Breast epithelium (tissue), 4 donors: ENCODE measurements around the gene TMEM144. TPM values are rescaled to one million over a fixed set of nuclear protein-coding genes. Genes with fewer than 3 reads are reported as not detected.

Source experiments
- DNase-seq, 2 donors: peaks; one replicate each; pipeline ENCODE4 v3.0.0-alpha.2; 2019; ENCODE audit warnings: low spot score in 2 of 2
- H3K27ac ChIP-seq, 2 donors: fragments of 200-600 bp; sonication (generic) in 1 of 2; one replicate each; pipeline ENCODE4 v1.5.1; 2016 to 2019; ENCODE audit warnings: mild to moderate bottlenecking in 1 of 2
- H3K27me3 ChIP-seq, 2 donors: fragments of 200-600 bp; sonication (generic) in 1 of 2; one replicate each; pipeline versions ENCODE4 v1.5.1 to v1.6.0; 2017 to 2019; ENCODE audit warnings: control low read depth in 1 of 2, mild to moderate bottlenecking in 1 of 2
- H3K36me3 ChIP-seq: fragments of 200-600 bp; one replicate; pipeline ENCODE4 v1.5.1; 2019
- H3K4me1 ChIP-seq, 2 donors: fragments of 200-600 bp; sonication (generic); one replicate each; pipeline ENCODE4 v1.5.1; 2016 to 2019; ENCODE audit warnings: control low read depth in 1 of 2
- H3K4me3 ChIP-seq, 3 donors: fragments of 200-600 bp; sonication (generic); 1 replicate in 2 of 3; 2 replicates in 1 of 3; pipeline ENCODE4 v1.5.1; 2016 to 2019; ENCODE audit warnings: mild to moderate bottlenecking in 3 of 3, moderate library complexity in 2 of 3
- H3K9me3 ChIP-seq, 2 donors: fragments of 200-600 bp; sonication (generic) in 1 of 2; one replicate each; pipeline ENCODE4 v1.5.1; 2016 to 2019; ENCODE audit warnings: control low read depth in 1 of 2
- CTCF ChIP-seq, 3 donors: fragments of 450-650 bp; IDR thresholded peaks; one replicate each; pipeline ENCODE4 v1.5.1; 2016 to 2017; ENCODE audit warnings: antibody characterized with exemption in 3 of 3, mild to moderate bottlenecking in 3 of 3, moderate library complexity in 3 of 3
- POLR2A ChIP-seq: fragments of 450-650 bp; IDR thresholded peaks from one replicate; pipeline ENCODE4 v1.6.1; 2016; ENCODE audit warnings: antibody characterized with exemption, mild to moderate bottlenecking, moderate library complexity
- POLR2AphosphoS5 ChIP-seq, 3 donors: sonication (generic); formaldehyde crosslinking; IDR thresholded peaks; one replicate each; pipeline ENCODE4 v1.6.1; 2017; ENCODE audit warnings: antibody characterized with exemption in 3 of 3
- intact Hi-C: fragments of 100-400 bp; cut with DNase I; formaldehyde crosslinking; loops from one replicate; pipeline ENCODE4 v1.15.1; 2023; ENCODE audit warnings: low total_unique reads
- total RNA-seq, 3 donors: library from RNA; depleted of rRNA; stranded (reverse); fragments of >200 nt; gene quantifications; one replicate each; pipeline ENCODE4 v1.1.0, GENCODE V29; 2016

The TMEM144 gene
- total RNA-seq, 3 donors from 2014 or later, result 14.7 to 50.1 (median 44.2) TPM

DNA sequence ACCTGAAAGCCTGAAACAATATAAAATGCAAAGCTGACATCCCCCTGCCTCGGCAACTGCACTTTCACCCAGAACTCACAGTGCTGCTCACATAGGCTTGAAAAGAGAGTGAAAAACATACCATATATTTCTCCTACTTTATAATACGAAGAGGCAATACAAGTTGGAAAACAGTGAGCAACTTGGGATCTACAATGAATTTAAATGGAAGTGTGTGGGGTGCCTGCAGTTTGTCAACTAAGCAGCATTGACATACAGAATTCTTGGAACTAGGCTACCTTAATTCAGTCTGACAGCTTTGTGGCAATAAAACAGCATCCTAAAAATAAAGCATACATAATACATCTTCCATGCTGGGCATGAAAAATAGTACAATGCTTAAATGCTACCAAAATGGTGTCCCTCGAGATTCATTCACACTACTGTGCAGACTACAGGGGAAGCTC lies 45.5 kb upstream of the TMEM144 start:
- Histone ChIP-seq H3K4me1 (peaks cover 3 to 5% of the 10 kb centered on the region in 2 donors), H3K9me3 (no peaks in the 10 kb centered on the region), H3K27me3 (no peaks in the 10 kb centered on the region), H3K36me3 (no peaks in the 10 kb centered on the region), H3K27ac (peak overlapping the region; percentile 16 to 73), H3K4me3 (peak overlapping the region in 2 of 3 donors; percentile 64 to 81)
- no peak for DNase-seq
- intact Hi-C loops, result loop anchor here (10.0 kb wide), 1 partner anchor 1370 kb away; no protein-coding TSS in a partner anchor
- TF ChIP-seq POLR2A, result no peak
- no peak for TF ChIP-seq CTCF (IDR thresholded peaks at IDR 0.05)
- no peak for TF ChIP-seq POLR2AphosphoS5 (IDR thresholded peaks at IDR 0.05)

DNA sequence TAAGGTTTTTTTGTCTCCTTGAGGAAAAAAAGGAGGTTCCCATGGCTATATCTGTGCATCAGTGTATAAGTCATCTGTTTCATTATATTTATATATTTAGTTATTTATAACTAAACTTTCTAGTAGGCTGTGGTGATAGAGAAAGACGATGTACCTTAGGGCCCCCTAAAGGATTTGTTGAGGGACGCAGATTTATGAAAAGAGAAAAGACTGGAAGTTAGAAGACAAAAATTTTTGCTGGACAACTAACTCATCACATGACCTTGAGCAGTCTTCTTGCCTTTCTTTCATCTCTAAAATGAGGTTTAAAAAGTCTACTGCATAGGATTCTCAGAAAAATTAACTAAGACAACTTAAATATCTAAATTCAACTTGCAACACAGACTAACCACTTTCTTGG lies 43.6 kb upstream of the TMEM144 start:
- Histone ChIP-seq H3K4me3 (peak overlapping the region in 2 of 3 donors; percentile 64 to 81), H3K27me3 (no peaks in the 10 kb centered on the region), H3K36me3 (no peaks in the 10 kb centered on the region), H3K4me1 (peaks cover 0 to 5% of the 10 kb centered on the region in 2 donors), H3K9me3 (no peaks in the 10 kb centered on the region), H3K27ac (peak overlapping the region; percentile 88 to 94)
- no peak for DNase-seq
- intact Hi-C loops, result loop anchor here (10.0 kb wide), 1 partner anchor 1372 kb away; no protein-coding TSS in a partner anchor
- TF ChIP-seq POLR2A (no peak), CTCF (IDR thresholded peaks at IDR 0.05) (no peak), POLR2AphosphoS5 (IDR thresholded peaks at IDR 0.05) (no peak)

GRCh38 chr4:158168606-158169005 lies 41.7 kb upstream of the TMEM144 start:
- intact Hi-C loops, result loop anchor here (10.0 kb wide), 1 partner anchor 1374 kb away; no protein-coding TSS in a partner anchor
- H3K9me3 ChIP-seq, result no peaks in the 10 kb centered on the region
- peak overlapping the region; percentile 88 to 94 for H3K27ac ChIP-seq
- H3K4me3 ChIP-seq, result peak overlapping the region; percentile 51 to 81 (median 64)
- DNase-seq, result no peak
- no peak for TF ChIP-seq POLR2AphosphoS5 (IDR thresholded peaks at IDR 0.05)
- no peak for TF ChIP-seq POLR2A
- no peak for TF ChIP-seq CTCF (IDR thresholded peaks at IDR 0.05)
- H3K36me3 ChIP-seq, result no peaks in the 10 kb centered on the region
- no peaks in the 10 kb centered on the region for H3K27me3 ChIP-seq
- peaks cover 0 to 5% of the 10 kb centered on the region in 2 donors for H3K4me1 ChIP-seq

GRCh38 chr4:158169506-158169905 lies 40.8 kb upstream of the TMEM144 start:
- intact Hi-C loops, result loop anchor here (10.0 kb wide), 1 partner anchor 1375 kb away; no protein-coding TSS in a partner anchor
- DNase-seq, result no peak
- peak overlapping the region; percentile 88 to 94 for H3K27ac ChIP-seq
- H3K9me3 ChIP-seq, result no peaks in the 10 kb centered on the region
- H3K27me3 ChIP-seq, result no peaks in the 10 kb centered on the region
- no peaks in the 10 kb centered on the region for H3K36me3 ChIP-seq
- TF ChIP-seq POLR2AphosphoS5 (IDR thresholded peaks at IDR 0.05) (no peak), POLR2A (no peak), CTCF (IDR thresholded peaks at IDR 0.05) (no peak)
- H3K4me3 ChIP-seq, result peak overlapping the region; percentile 51 to 81 (median 64)
- peaks cover 0 to 5% of the 10 kb centered on the region in 2 donors for H3K4me1 ChIP-seq

DNA sequence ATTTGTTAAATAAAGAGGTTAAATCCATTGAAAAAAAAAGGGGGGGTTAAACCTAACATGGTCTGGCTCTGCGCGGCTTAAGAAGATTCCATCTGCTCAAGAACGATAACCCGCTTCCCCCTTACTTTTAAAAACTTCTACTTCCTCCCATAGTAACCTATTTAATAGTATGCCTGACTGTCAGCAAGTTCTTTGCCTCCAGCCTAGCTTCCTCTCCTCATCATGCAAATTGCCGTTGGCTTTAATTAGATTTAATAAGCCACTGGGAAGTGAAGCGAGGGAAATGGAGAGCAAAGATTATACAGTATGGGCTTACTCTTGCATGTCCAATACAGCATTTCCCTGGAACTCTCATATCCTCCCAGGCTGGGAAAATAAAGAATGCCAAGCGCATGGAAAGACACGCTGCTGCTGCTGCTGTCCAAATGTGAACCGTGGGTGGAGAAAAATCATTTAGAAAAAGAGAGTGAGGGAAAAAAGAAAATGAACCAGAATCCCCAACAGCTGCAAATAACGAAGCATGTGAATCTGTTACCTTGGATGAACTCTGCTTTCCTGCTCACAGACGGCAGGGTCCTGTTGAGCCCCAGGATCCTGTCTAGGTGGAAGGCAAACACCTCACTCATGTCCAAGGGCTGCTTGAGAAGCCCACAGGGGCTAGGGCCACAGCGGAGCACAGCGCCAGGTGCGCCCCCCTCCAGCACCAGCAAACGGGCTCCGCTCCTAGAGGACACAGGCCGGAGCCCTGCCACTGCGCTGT lies 40.2 kb upstream of the TMEM144 start:
- Histone ChIP-seq H3K27me3 (no peaks in the 10 kb centered on the region), H3K4me3 (peak overlapping the region; percentile 51 to 81 (median 64)), H3K27ac (peak overlapping the region; percentile 88 to 94), H3K9me3 (no peaks in the 10 kb centered on the region), H3K36me3 (no peaks in the 10 kb centered on the region), H3K4me1 (peaks cover 0 to 5% of the 10 kb centered on the region in 2 donors)
- TF ChIP-seq POLR2AphosphoS5 (IDR thresholded peaks at IDR 0.05) (peak in 2 of 3 donors; percentile 5 to 17), CTCF (IDR thresholded peaks at IDR 0.05) (no peak), POLR2A (no peak)
- intact Hi-C loops, result loop anchor here (10.0 kb wide), 2 partner anchors 175 to 1375 kb away; no protein-coding TSS in a partner anchor
- no peak for DNase-seq
